ENCODE data around the gene CACNA1B. TPM values are rescaled to one million over a fixed set of nuclear protein-coding genes. Genes with fewer than 3 reads are reported as not detected.
"Not testable (repeated sequence)": the region's sequence is repeated elsewhere in the genome, so short reads cannot be mapped to it uniquely, and the experiment has no call there.

CACNA1B gene
- total RNA-seq, 1 donor from 2014 or later: 0.74 TPM

DNA sequence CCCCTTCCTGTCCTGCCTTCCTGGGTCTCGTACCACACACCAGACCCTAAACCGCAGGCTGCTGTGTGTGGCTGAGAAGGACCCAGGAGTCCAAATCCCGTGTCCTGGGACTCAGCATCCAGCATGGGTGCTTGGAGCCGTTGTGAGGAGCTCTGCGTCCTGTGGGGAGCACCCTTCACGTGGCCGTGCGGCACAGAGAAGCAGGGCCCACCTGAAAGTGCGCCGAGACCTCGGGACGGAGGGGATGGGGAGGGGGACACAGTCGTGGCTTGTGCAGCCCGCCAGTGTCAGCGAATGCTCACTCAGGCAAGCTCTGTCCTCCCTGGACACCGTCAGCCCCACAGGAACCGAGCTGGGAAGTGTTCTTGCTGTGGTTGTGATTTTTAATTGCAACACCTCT, 244.6 kb downstream of the CACNA1B start:
- Histone ChIP-seq H3K36me3 (no peaks in the 10 kb centered on the region), H3K27ac (no peak overlapping the region), H3K9me3 (no peaks in the 10 kb centered on the region), H3K4me1 (no peaks in the 10 kb centered on the region), H3K4me3 (no peak overlapping the region), H3K27me3 (no peaks in the 10 kb centered on the region)
- TF ChIP-seq, protein P1, sequence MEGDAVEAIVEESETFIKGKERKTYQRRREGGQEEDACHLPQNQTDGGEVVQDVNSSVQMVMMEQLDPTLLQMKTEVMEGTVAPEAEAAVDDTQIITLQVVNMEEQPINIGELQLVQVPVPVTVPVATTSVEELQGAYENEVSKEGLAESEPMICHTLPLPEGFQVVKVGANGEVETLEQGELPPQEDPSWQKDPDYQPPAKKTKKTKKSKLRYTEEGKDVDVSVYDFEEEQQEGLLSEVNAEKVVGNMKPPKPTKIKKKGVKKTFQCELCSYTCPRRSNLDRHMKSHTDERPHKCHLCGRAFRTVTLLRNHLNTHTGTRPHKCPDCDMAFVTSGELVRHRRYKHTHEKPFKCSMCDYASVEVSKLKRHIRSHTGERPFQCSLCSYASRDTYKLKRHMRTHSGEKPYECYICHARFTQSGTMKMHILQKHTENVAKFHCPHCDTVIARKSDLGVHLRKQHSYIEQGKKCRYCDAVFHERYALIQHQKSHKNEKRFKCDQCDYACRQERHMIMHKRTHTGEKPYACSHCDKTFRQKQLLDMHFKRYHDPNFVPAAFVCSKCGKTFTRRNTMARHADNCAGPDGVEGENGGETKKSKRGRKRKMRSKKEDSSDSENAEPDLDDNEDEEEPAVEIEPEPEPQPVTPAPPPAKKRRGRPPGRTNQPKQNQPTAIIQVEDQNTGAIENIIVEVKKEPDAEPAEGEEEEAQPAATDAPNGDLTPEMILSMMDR (IDR thresholded peaks at IDR 0.05): no peak
- TF ChIP-seq POLR2AphosphoS5 (IDR thresholded peaks at IDR 0.05; ENCODE audit: insufficient read depth in 1 of 2, low read depth in 1 of 2) (no peak), POLR2A (IDR thresholded peaks at IDR 0.05) (no peak)
- no peak for DNase-seq (ENCODE audit: extremely low spot score in 2 of 2)
- intact Hi-C loops (cut with DNase I): no loop called here

DNA sequence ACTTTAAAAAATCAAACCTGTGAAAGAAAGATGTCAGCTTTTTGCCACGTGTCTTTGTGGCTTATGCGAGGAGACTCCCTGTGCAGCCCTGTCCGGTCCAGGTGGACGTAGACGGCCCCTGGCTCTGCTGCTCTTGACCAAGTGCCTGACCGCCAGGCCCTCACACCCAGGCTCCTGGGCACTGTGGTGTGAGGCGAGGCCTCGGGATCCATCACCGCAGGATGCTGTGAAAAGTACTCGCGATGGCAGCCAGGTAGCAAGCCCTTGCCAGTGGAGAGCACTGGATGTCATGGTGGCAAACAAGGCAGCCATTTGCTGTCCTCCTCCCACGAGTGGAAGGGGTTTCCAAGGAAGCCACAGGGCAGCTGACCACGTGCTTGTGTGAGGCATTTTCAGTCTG, 245.1 kb downstream of the CACNA1B start:
- DNase-seq (ENCODE audit: extremely low spot score in 2 of 2): no peak
- TF ChIP-seq, protein P1 (IDR thresholded peaks at IDR 0.05): no peak
- TF ChIP-seq POLR2A (IDR thresholded peaks at IDR 0.05) (no peak), POLR2AphosphoS5 (IDR thresholded peaks at IDR 0.05; ENCODE audit: insufficient read depth in 1 of 2, low read depth in 1 of 2) (no peak)
- H3K9me3 ChIP-seq: no peaks in the 10 kb centered on the region
- H3K4me3 ChIP-seq: no peak overlapping the region
- no peaks in the 10 kb centered on the region for H3K27me3 ChIP-seq
- H3K27ac ChIP-seq: no peak overlapping the region
- no peaks in the 10 kb centered on the region for H3K36me3 ChIP-seq
- H3K4me1 ChIP-seq: no peaks in the 10 kb centered on the region
- intact Hi-C loops (cut with DNase I): no loop called here

DNA sequence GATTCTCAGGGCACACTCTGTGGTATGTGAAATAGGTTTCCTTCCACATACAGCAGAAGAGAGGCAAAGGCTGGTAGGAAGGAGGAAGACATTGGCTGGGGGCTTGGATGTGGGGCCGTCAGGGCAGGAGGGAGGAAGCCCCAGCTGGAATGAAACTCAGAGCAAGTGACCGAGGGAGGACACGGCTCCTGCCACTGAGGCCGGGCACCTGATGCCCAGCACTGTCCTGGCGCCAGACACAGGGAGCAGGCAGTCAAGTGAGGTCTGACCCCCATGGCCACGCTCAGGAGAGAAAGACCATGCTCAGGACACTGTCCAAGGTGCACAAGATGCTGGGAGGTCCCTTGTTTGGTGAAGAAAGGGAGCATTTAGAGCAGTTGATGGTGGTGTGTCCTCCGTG, 245.5 kb downstream of the CACNA1B start:
- TF ChIP-seq POLR2AphosphoS5 (IDR thresholded peaks at IDR 0.05; ENCODE audit: insufficient read depth in 1 of 2, low read depth in 1 of 2) (no peak), POLR2A (IDR thresholded peaks at IDR 0.05) (no peak)
- TF ChIP-seq, protein P1 (IDR thresholded peaks at IDR 0.05): no peak
- Histone ChIP-seq H3K36me3 (no peaks in the 10 kb centered on the region), H3K27me3 (no peaks in the 10 kb centered on the region), H3K27ac (no peak overlapping the region), H3K4me3 (no peak overlapping the region), H3K4me1 (no peaks in the 10 kb centered on the region), H3K9me3 (no peaks in the 10 kb centered on the region)
- DNase-seq (ENCODE audit: extremely low spot score in 2 of 2): no peak
- intact Hi-C loops (cut with DNase I): no loop called here

DNA sequence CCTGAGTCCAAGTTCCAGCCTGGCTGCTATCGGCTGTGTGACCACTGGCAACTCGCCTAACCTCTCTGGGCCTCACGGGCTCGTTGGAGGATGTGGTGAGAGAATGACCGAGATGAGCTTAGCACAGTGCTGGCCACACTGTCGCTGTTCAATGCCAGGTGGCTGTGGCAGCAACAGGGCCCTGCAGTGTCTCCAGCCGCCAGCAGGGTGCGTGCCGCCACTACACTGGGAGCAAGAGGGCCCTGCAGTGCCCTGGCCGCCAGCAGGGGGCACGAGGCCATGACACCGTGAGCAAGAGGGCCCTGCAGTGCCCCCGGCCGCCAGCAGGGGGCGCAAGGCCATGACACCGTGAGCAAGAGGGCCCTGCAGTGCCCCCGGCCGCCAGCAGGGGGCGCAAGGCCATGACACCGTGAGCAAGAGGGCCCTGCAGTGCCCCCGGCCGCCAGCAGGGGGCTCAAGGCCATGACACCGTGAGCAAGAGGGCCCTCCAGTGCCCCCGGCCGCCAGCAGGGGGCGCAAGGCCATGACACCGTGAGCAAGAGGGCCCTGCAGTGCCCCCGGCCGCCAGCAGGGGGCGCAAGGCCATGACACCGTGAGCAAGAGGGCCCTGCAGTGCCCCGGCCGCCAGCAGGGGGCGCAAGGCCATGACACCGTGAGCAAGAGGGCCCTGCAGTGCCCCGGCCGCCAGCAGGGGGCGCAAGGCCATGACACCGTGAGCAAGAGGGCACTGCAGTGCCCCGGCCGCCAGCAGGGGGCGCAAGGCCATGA, 248.7 kb downstream of the CACNA1B start:
- H3K36me3 ChIP-seq; H3K27ac ChIP-seq; H3K4me3 ChIP-seq; DNase-seq (ENCODE audit: extremely low spot score in 2 of 2); H3K4me1 ChIP-seq; H3K27me3 ChIP-seq; intact Hi-C loops (cut with DNase I); H3K9me3 ChIP-seq: not testable (repeated sequence)

DNA sequence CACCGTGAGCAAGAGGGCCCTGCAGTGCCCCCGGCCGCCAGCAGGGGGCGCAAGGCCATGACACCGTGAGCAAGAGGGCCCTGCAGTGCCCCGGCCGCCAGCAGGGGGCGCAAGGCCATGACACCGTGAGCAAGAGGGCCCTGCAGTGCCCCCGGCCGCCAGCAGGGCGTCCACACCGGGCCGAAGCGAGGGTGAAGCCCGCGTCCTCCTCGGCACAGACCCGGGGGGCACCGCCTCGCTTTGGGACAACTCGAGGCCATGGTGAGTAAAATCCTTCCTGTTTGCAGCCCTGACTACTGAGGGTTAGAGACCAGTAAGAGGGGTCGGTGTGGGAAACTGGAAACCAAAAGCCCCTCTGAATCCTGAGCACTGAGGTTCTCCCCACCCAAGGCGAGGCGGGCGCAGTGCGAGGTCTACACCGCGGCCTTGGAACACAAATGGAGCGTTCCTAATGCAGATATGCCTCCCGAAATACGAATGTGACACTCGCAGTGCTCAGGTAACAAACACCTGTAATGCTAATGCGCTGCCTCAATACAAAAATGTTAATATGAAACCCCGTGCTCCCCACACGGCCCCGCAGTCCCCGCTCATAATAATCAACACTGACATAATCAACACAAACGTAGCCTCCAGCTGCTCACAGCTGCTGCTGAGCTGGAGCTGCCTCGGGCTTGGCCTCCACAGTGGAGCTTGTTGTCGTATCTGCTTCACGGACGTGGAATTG, 249.4 kb downstream of the CACNA1B start:
- DNase-seq (ENCODE audit: extremely low spot score in 2 of 2); H3K27me3 ChIP-seq; H3K9me3 ChIP-seq; H3K4me1 ChIP-seq; H3K36me3 ChIP-seq; H3K4me3 ChIP-seq; H3K27ac ChIP-seq; intact Hi-C loops (cut with DNase I): not testable (repeated sequence)

DNA sequence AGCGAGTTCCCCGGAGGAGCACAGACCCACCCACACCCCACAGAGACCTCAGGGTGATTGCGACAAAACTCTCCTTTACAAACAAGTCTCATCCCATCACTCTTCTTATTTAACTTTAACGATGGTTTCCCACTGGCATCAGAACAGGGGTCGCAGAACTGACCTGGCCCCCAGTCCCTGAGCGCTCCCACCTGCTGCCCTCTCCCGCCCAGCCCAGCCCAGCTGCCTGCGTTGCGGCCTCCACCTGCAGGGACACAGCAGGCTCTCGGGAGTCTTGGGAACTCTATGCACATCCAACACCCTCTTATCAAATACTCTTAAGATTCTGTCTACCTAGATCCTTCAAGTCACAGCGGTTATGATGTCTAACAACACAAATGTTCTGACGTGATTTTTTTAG, 250.4 kb downstream of the CACNA1B start:
- H3K9me3 ChIP-seq; H3K27me3 ChIP-seq; H3K4me1 ChIP-seq; H3K4me3 ChIP-seq; H3K27ac ChIP-seq; intact Hi-C loops (cut with DNase I); DNase-seq (ENCODE audit: extremely low spot score in 2 of 2); H3K36me3 ChIP-seq: not testable (repeated sequence)

DNA sequence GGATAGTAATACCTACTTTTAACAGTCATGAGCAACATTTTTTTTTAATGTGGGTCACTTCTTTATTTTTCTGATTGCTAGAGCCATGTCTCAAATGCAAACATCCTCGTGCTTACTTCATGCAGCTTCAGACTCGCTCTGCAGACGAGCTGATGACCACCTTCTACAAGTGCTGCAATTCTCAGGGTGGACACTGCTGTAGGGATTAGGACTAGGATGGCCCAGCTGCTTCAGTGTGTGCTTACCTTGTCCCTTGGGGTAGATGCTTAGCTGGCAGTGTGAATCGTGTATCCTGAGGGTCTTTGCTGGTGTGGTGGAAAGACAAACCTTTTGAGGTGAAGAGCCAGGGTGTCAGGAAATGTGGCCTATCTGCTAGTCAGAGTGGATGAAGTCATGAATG, 251.7 kb downstream of the CACNA1B start:
- H3K4me1 ChIP-seq; H3K36me3 ChIP-seq; intact Hi-C loops (cut with DNase I); H3K9me3 ChIP-seq; H3K27ac ChIP-seq; H3K4me3 ChIP-seq; DNase-seq (ENCODE audit: extremely low spot score in 2 of 2); H3K27me3 ChIP-seq: not testable (repeated sequence)

DNA sequence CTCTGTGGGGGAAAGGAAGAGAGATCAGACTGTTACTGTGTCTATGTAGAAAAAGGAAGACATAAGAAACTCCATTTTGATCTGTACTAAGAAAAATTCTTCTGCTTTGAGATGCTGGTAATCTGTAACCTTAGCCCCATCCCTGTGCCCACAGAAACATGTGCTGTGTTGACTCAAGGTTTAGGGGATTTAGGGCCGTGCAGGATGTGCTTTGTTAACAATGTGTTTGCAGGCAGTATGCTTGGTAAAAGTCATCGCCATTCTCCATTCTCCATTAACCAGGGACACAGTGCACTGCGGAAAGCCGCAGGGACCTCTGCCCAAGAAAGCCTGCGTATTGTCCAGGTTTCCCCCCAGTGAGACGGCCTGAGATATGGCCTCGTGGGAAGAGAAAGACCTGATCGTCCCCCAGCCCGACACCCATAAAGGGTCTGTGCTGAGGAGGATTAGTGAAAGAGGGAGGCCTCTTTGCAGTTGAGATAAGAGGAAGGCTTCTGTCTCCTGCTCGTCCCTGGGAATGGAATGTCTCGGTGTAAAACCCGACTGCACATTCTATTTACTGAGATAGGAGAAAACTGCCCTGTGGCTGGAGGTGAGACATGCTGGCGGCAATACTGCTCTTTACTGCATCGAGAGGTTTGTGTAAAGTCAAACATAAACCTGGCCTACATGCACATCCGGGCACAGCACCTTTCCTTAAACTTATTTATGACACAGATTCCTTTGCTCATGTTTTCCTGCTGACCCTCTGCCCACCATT, 255.5 kb downstream of the CACNA1B start:
- H3K27me3 ChIP-seq; DNase-seq (ENCODE audit: extremely low spot score in 2 of 2); H3K9me3 ChIP-seq; H3K36me3 ChIP-seq; H3K4me3 ChIP-seq; intact Hi-C loops (cut with DNase I); H3K27ac ChIP-seq; H3K4me1 ChIP-seq: not testable (repeated sequence)

DNA sequence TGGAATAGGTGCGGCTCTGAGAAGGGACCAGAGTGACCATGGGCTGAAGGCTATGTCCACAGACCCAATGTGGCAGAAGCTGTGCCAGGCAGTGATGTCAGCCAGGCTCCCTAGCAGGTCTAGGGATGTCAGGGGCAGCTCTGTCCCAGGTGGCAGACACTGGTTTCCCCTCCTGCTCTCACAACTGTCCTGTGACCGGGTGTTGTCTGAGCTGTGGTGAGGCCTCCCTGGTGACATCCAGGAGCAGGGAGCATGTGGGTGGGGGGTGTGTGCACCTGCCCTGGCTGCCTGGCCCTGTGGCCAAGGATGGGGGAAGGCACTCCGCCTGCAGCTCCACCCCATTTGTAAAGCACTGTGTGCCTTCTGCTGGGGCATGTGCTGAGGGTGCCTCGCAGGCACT, 257.0 kb downstream of the CACNA1B start:
- intact Hi-C loops (cut with DNase I); H3K4me1 ChIP-seq; DNase-seq (ENCODE audit: extremely low spot score in 2 of 2); H3K27ac ChIP-seq; H3K4me3 ChIP-seq; H3K9me3 ChIP-seq; H3K36me3 ChIP-seq; H3K27me3 ChIP-seq: not testable (repeated sequence)

Measured in vagina (tissue), 2 donors.